ENCODE data around the gene SLC15A3. TPM values are rescaled to one million over a fixed set of nuclear protein-coding genes. Genes with fewer than 3 reads are reported as not detected.
A peak's percentile ranks its signal among the peaks of the same experiment; 100 is the strongest.

Gene SLC15A3
- total RNA-seq, 6 donors from 2014 or later = 29.5 to 186 (median 115) TPM

DNA sequence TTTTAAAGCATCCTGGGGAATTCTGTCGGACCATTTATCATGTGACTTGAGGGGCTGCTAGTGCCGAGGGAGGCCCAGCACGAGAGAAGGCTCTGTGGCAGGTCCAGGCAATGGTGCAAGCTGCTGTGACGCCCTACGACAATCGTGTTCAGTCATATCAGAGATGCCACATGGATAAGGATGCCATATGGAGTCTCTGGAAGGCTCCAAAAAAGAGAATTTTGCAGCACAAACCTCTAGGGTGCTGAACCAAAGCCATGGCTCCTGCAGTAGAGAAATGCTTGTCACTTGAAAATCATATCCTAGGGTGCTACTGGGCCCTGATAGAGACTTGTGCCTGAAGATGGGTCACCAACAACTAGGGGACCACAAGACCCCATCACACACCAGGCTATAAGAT lies 12.8 kb upstream of the SLC15A3 start:
- no peak overlapping the region for H3K27ac ChIP-seq
- H3K9me3 ChIP-seq = peaks cover 0 to 4% (median 0%) of the 10 kb centered on the region in 4 donors
- H3K36me3 ChIP-seq = no peaks in the 10 kb centered on the region
- 83 to 86% methylated on average over 6 of the region's 6 CpGs for WGBS, 2 donors
- TF ChIP-seq POLR2A (IDR thresholded peaks at IDR 0.05) (no peak), EP300 (IDR thresholded peaks at IDR 0.05) (no peak), POLR2AphosphoS5 (IDR thresholded peaks at IDR 0.05) (no peak)
- TF ChIP-seq, protein P1, sequence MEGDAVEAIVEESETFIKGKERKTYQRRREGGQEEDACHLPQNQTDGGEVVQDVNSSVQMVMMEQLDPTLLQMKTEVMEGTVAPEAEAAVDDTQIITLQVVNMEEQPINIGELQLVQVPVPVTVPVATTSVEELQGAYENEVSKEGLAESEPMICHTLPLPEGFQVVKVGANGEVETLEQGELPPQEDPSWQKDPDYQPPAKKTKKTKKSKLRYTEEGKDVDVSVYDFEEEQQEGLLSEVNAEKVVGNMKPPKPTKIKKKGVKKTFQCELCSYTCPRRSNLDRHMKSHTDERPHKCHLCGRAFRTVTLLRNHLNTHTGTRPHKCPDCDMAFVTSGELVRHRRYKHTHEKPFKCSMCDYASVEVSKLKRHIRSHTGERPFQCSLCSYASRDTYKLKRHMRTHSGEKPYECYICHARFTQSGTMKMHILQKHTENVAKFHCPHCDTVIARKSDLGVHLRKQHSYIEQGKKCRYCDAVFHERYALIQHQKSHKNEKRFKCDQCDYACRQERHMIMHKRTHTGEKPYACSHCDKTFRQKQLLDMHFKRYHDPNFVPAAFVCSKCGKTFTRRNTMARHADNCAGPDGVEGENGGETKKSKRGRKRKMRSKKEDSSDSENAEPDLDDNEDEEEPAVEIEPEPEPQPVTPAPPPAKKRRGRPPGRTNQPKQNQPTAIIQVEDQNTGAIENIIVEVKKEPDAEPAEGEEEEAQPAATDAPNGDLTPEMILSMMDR (IDR thresholded peaks at IDR 0.05) = no peak
- no peaks in the 10 kb centered on the region for H3K4me1 ChIP-seq
- no peaks in the 10 kb centered on the region for H3K27me3 ChIP-seq
- H3K4me3 ChIP-seq = no peak overlapping the region
- DNase-seq = no peak
- ATAC-seq (ENCODE audit: low FRiP score in 2 of 2) = no peak

DNA sequence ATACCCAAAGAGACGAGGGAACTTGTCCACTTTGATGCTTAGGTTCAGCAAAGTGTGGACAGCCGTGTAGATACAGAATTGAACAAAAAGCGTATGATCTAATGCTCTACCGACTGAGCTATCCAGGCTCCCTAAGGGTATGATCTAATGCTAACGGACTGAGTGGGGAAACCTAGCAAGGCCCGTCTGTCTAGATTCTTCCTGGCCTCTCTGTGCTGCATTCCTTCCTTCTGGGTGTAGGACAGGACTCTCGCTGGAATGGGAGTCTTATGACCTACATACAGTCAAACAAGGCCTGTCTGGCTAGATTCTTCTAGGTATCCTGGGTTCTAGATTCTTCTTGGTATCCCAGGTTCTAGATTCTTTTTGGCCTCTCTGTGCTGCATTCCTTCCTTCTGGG lies 8.4 kb upstream of the SLC15A3 start:
- Histone ChIP-seq H3K36me3 (no peaks in the 10 kb centered on the region), H3K27me3 (no peaks in the 10 kb centered on the region), H3K9me3 (no peaks in the 10 kb centered on the region), H3K4me3 (no peak overlapping the region), H3K27ac (no peak overlapping the region), H3K4me1 (no peaks in the 10 kb centered on the region)
- ATAC-seq (ENCODE audit: low FRiP score in 2 of 2) (peak in 1 of 2 donors; percentile 52), DNase-seq (no peak)
- TF ChIP-seq POLR2AphosphoS5 (IDR thresholded peaks at IDR 0.05) (no peak), POLR2A (IDR thresholded peaks at IDR 0.05) (no peak), EP300 (IDR thresholded peaks at IDR 0.05) (no peak)
- TF ChIP-seq, protein P1 (IDR thresholded peaks at IDR 0.05) = no peak
- WGBS, 2 donors = 86 to 94% methylated on average over 7 of the region's 7 CpGs

DNA sequence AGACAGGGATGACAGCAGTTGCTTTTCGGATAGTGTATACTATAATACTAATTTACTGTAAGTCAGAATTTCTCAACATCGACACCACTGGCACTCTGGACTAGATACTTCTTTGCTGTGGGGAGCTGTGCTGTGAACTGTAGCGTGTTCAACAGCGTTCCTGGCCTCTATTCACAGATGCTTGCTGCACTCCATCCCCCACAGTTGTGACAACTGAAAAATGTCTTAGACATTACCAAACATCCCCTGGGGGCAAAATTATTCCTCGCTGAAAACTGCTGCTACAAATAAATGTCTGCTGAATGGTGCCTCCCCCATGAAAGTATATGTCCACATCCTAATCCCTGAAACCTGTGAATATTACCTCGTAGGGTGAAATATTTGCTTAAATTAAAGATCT lies 7.5 kb upstream of the SLC15A3 start:
- ATAC-seq (ENCODE audit: low FRiP score in 2 of 2) (no peak), DNase-seq (no peak)
- no peaks in the 10 kb centered on the region for H3K4me1 ChIP-seq
- no peaks in the 10 kb centered on the region for H3K36me3 ChIP-seq
- no peaks in the 10 kb centered on the region for H3K27me3 ChIP-seq
- no peak overlapping the region for H3K27ac ChIP-seq
- TF ChIP-seq POLR2A (IDR thresholded peaks at IDR 0.05) = no peak
- TF ChIP-seq POLR2AphosphoS5 (IDR thresholded peaks at IDR 0.05) = no peak
- no peak for TF ChIP-seq EP300 (IDR thresholded peaks at IDR 0.05)
- TF ChIP-seq, protein P1 (IDR thresholded peaks at IDR 0.05) = no peak
- H3K4me3 ChIP-seq = no peak overlapping the region
- 81 to 86% methylated on average over 6 of the region's 6 CpGs for whole genome bisulfite sequencing, 2 donors
- no peaks in the 10 kb centered on the region for H3K9me3 ChIP-seq

DNA sequence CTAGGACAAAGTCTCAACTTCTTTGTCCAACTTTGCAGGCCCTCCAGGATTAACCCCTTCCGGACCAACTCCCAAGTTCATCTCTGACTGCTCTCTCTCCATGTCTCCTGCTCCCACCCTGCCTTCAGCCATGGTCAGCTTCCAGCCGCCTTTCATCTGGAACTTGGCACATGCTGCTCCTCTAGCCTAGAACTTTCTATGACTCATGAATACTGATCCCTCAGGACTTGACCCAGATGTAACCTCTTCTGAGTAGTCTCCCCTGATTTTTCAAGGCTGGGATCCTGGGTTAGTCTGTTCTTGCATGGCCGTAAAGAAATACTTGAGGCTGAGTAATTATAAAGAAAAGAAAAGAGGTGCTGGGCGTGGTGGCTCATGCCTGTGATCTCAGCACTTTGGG lies 5.2 kb upstream of the SLC15A3 start:
- H3K4me3 ChIP-seq = no peak overlapping the region
- H3K27me3 ChIP-seq = no peaks in the 10 kb centered on the region
- H3K4me1 ChIP-seq = peaks cover 0 to 8% (median 0%) of the 10 kb centered on the region in 4 donors
- DNase-seq = no peak
- no peak overlapping the region for H3K27ac ChIP-seq
- H3K9me3 ChIP-seq = no peaks in the 10 kb centered on the region
- ATAC-seq (ENCODE audit: low FRiP score in 2 of 2) = peak in 1 of 2 donors; percentile 9
- 88% methylated on average over 4 of the region's 4 CpGs for WGBS, 2 donors
- no peak for TF ChIP-seq POLR2A (IDR thresholded peaks at IDR 0.05)
- no peaks in the 10 kb centered on the region for H3K36me3 ChIP-seq

DNA sequence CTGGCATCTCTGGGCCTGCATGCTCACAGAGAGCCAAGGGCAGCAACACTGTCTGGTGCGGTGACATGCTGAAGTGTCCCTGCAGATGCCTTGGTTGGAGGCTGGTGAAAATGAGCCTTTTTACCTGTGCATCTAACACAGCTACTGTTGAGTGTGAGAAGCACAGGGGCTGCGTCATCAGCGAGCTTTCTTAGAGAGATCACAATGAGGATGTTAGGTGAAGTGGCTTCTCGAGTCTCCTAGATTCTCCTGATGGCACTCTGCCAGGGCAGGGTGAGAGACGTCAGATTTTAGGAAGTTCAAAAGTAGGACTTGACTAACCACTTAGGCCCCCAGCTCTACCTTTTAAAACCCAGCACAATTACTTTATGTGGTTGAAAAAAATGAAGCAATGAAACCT lies 3.6 kb upstream of the SLC15A3 start:
- ATAC-seq (ENCODE audit: low FRiP score in 2 of 2) (no peak), DNase-seq (no peak)
- Histone ChIP-seq H3K36me3 (no peaks in the 10 kb centered on the region), H3K9me3 (no peaks in the 10 kb centered on the region), H3K4me1 (peaks cover 6 to 15% (median 8%) of the 10 kb centered on the region in 4 donors), H3K27ac (no peak overlapping the region), H3K4me3 (no peak overlapping the region), H3K27me3 (no peaks in the 10 kb centered on the region)
- TF ChIP-seq POLR2AphosphoS5 (IDR thresholded peaks at IDR 0.05) (no peak), EP300 (IDR thresholded peaks at IDR 0.05) (no peak), POLR2A (IDR thresholded peaks at IDR 0.05) (no peak)
- TF ChIP-seq, protein P1 (IDR thresholded peaks at IDR 0.05) = no peak
- 35 to 47% methylated on average over 5 of the region's 5 CpGs for WGBS, 2 donors
